GM18526 (cell line): Measurements from ENCODE around the gene CACNA2D3.

Source experiments
- POLR2A ChIP-seq: IDR thresholded peaks from 3 replicates; pipeline ENCODE4 v1.6.1; 2011; ENCODE audit not compliant: insufficient read length; ENCODE audit errors: extremely low read depth

CACNA2D3 gene

DNA sequence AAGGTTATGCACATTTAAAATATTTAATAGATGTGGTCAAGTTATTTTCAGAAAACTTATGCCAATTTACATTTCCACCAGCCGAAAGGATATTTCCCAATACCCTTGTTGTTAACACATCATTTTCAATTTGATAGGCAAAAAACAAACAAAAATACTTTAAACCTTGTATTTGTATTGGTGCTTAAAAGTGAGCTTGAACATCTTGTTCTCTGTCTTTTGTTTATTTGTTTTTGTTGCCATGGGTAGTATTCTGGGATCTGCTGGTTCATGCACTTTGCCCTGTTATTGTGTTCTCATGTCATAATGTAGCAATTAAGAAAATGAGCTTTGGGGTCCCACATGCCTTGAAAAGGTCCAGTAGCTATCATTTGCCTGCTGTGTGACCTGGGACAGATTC is 614.1 kb downstream of the CACNA2D3 start:
- TF ChIP-seq POLR2A = no peak

DNA sequence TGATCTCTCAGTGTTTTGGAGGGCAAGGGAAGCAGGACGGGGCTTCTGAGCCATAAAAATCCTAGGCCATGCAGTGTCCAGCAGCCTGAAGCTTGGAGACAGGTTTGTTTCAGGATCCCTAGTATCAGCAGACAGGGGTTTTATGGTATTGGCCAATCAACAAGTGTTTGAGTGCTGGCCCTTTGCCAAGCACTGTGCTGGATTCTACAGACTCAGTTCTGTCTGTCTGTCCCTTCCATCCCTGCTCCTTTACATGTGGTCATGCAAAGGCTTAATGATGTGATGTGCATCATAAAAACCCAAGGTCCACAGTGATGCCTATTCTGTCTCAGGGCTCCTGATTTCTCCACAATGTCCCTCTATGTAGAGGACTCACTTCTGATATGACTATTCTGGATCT is 621.4 kb downstream of the CACNA2D3 start:
- no peak for TF ChIP-seq POLR2A

- TF ChIP-seq POLR2A = no peak
Measured at GRCh38 chr3:54744291-54744690, 621.9 kb downstream of the CACNA2D3 start.

- no peak for TF ChIP-seq POLR2A
Measured at GRCh38 chr3:54745843-54746242, 623.5 kb downstream of the CACNA2D3 start.

DNA sequence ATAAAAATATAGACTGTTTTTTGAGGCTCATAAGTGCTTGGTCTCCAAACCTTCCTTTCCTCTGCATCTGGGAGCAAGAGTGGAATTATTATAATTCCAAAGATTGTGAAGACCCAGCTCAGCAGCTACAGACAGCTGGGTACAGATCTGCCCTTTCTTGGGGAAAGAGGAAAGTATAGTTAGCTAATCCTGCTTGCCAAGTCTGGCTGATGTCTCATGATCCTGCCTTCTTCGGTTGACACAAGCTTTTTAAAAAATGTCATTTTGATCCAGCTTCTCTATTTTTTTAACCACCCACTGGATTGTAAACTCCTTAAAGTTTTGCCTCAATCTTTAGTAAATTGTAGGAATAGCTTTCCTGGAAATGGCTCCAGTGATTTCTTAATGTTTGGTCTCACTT is 624.4 kb downstream of the CACNA2D3 start:
- no peak for TF ChIP-seq POLR2A

GRCh38 chr3:54755756-54756155 is 633.4 kb downstream of the CACNA2D3 start:
- TF ChIP-seq POLR2A = no peak

- no peak for TF ChIP-seq POLR2A
Measured at GRCh38 chr3:54756330-54756731, 634.0 kb downstream of the CACNA2D3 start.

GRCh38 chr3:54758461-54758860 is 636.1 kb downstream of the CACNA2D3 start:
- no peak for TF ChIP-seq POLR2A

- TF ChIP-seq POLR2A = no peak
Measured at GRCh38 chr3:54759166-54759565, 636.8 kb downstream of the CACNA2D3 start.

- no peak for TF ChIP-seq POLR2A
Measured at GRCh38 chr3:54760201-54760600, 637.8 kb downstream of the CACNA2D3 start.

GRCh38 chr3:54761637-54762036 is 639.3 kb downstream of the CACNA2D3 start:
- no peak for TF ChIP-seq POLR2A

GRCh38 chr3:54764911-54765310 is 642.6 kb downstream of the CACNA2D3 start:
- TF ChIP-seq POLR2A = no peak

DNA sequence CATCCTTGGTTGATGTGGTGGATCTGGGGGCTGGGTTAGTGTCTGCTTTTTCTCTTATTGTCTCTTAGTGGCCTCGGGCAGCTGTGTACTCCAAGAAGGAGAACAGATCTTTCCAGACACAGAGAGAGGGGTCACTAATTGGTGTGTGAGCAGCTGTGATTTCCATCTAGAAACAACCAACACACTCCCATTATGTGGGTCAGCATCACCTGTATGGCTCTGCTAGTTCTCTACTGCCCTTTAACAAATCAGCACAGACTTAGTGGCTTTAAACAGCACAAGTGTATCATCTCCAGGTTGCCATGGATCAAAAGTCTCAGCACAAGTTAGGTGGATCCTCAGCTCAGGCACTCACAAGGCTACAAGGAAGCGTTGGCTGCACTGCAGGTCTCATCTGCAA is 648.7 kb downstream of the CACNA2D3 start:
- no peak for TF ChIP-seq POLR2A

GRCh38 chr3:54772051-54772450 is 649.7 kb downstream of the CACNA2D3 start:
- TF ChIP-seq POLR2A = no peak

DNA sequence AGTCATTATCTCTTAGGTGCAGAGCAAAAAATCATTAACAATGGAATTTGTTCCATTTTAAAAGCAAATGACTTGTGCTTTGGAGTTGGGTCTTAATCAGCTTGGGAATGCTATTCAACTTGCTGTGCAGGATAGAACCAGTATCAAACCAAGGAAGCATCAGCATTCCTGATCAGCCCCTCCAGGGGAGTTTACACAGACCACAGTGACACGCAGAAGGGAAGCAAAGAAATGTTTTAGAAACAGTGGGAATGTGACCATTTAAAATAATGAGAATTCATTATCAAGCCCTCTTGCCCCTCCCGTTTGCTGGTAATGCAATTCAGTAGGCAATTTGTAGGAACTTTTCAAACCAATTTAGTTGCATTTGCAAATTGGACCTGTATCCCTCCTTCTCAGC is 650.4 kb downstream of the CACNA2D3 start:
- TF ChIP-seq POLR2A = no peak

- no peak for TF ChIP-seq POLR2A
Measured at GRCh38 chr3:54773271-54773670, 650.9 kb downstream of the CACNA2D3 start.

DNA sequence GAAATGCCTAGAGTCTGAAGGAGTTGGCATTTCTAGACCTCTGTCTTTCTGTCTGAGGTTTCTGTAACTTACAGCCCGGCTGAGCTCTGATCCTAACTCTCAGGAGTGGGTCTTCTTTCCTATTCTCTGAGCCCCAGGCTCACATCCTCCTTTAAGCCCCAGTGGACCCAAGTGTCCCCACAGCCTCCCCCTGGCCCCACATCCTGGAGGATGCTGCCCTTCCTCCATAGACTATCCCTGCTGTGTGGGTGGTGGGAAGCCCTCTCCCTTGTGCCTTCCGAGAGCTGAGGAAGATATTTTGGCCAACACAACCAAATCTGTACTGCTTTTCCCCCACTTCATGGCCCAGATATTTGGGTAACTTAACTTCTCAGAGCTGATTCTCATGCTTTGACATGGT is 654.2 kb downstream of the CACNA2D3 start:
- TF ChIP-seq POLR2A = no peak

- no peak for TF ChIP-seq POLR2A
Measured at GRCh38 chr3:54777141-54777540, 654.8 kb downstream of the CACNA2D3 start.
